ENCODE measurements around the gene RPS2. TPM values are rescaled to one million over a fixed set of nuclear protein-coding genes. Genes with fewer than 3 reads are reported as not detected.

Gene RPS2
- total RNA-seq, 1 experiment from 2014 or later = 3,874 TPM

DNA sequence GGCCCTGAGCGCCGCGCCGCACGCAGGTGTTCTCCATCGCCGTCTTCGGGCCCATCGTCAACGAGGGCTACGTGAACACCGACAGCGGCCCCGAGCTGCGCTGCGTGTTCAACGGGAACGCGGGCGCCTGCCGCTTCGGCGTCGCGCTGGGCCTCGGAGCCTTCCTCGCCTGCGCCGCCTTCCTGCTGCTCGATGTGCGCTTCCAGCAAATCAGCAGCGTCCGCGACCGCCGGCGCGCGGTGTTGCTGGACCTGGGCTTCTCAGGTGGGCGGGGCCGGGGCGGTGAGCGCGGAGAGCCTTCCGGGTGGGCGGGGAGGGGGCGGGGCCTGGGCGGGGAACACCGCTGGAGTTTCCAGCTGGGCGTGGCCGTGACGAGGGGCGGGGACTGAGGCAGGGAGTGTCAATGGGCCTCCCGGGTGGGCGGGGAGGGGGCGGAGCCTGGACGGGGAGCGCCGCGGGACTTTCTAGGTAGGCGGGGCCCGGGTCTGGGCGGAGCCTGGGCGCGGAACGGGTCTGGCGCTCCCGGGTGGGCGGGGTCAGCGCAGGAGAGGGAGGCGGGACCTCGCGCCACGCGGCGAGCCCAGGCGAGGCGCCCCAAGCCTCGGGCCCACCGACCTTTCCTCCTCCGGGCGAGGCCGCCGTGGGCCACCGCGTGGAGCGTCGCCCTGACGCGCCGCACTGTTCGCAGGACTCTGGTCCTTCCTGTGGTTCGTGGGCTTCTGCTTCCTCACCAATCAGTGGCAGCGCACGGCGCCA is 27.5 kb upstream of the RPS2 start:
- H3K23ac ChIP-seq (ENCODE audit: insufficient read length, low read depth, low read length) = no peak overlapping the region
- Mint-ChIP-seq H3K9me3 (no peaks in the 10 kb centered on the region; a peak in 1 of 5 replicates), H3K27me3 (ENCODE audit: low read depth) (peaks cover 42% of the 10 kb centered on the region), H3K36me3 (ENCODE audit: insufficient read depth in 1 of 3, low read depth in 3 of 3) (peaks cover 0 to 1% (median under 1%) of the 10 kb centered on the region in 3 experiments; a peak in 3 of 7 replicates), H3K27ac (no peak overlapping the region), H3K4me1 (peaks cover 16 to 20% of the 10 kb centered on the region in 2 experiments), H3K4me3 (peak overlapping the region; percentile 66 to 84; a peak in 3 of 5 replicates)
- H3T11ph ChIP-seq (ENCODE audit: low read length) = no peak overlapping the region
- H3K56ac ChIP-seq (ENCODE audit: insufficient read length, low read depth, low read length) = no peak overlapping the region
- peak overlapping the region; percentile 82 for H3K14ac ChIP-seq (ENCODE audit: insufficient read depth, low read length)
- WGBS (ENCODE audit: extremely low coverage, insufficient read length, low lambda C conversion rate) = no CpG with 5 or more reads among the region's 96 CpGs
- H2BK5ac ChIP-seq (ENCODE audit: insufficient read length, low read length) = no peak overlapping the region
- H2AK5ac ChIP-seq (ENCODE audit: insufficient read length, low read length) = no peak overlapping the region
- peak overlapping the region; percentile 53 for H3K4me2 ChIP-seq (ENCODE audit: insufficient read depth, insufficient read length, low read length)
- no peak overlapping the region for H4K5ac ChIP-seq (ENCODE audit: insufficient read length, low read depth, low read length)
- DNase-seq = peak; percentile 97
- H3K79me1 ChIP-seq (ENCODE audit: insufficient read depth, low read depth, low read length, poor library complexity, severe bottlenecking) = no peaks in the 10 kb centered on the region
- H2BK12ac ChIP-seq (ENCODE audit: insufficient read length, low read depth, low read length) = no peak overlapping the region
- H3K9me3 ChIP-seq (ENCODE audit: control insufficient read depth, low read depth, low read length) = no peaks in the 10 kb centered on the region
- no peak overlapping the region; the same call in 1 of the 2 replicates for H3K4ac ChIP-seq (ENCODE audit: low read depth, low read length)
- no peak overlapping the region; the same call in 1 of the 2 replicates for H2BK15ac ChIP-seq (ENCODE audit: low read depth, low read length)
- no peaks in the 10 kb centered on the region; the same call in 1 of the 2 replicates for H3K4me1 ChIP-seq (ENCODE audit: insufficient read depth, low read length)
- H4K91ac ChIP-seq (ENCODE audit: insufficient read length, low read depth, low read length) = no peak overlapping the region
- H3K79me2 ChIP-seq (ENCODE audit: insufficient read depth, low read length) = no peaks in the 10 kb centered on the region
- TF ChIP-seq, protein P1, sequence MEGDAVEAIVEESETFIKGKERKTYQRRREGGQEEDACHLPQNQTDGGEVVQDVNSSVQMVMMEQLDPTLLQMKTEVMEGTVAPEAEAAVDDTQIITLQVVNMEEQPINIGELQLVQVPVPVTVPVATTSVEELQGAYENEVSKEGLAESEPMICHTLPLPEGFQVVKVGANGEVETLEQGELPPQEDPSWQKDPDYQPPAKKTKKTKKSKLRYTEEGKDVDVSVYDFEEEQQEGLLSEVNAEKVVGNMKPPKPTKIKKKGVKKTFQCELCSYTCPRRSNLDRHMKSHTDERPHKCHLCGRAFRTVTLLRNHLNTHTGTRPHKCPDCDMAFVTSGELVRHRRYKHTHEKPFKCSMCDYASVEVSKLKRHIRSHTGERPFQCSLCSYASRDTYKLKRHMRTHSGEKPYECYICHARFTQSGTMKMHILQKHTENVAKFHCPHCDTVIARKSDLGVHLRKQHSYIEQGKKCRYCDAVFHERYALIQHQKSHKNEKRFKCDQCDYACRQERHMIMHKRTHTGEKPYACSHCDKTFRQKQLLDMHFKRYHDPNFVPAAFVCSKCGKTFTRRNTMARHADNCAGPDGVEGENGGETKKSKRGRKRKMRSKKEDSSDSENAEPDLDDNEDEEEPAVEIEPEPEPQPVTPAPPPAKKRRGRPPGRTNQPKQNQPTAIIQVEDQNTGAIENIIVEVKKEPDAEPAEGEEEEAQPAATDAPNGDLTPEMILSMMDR (conservative IDR thresholded peaks at IDR 0.05) = no peak
- peak overlapping the region; percentile 85 for H3K18ac ChIP-seq (ENCODE audit: insufficient read length, low read depth, low read length)
- H2BK20ac ChIP-seq (ENCODE audit: low read depth, low read length, poor library complexity, severe bottlenecking) = no peak overlapping the region
- H3K9ac ChIP-seq (ENCODE audit: extremely low read depth, insufficient read length, low read length) = no peak overlapping the region
- H4K20me1 ChIP-seq (ENCODE audit: control insufficient read depth, insufficient read depth, insufficient read length) = no peaks in the 10 kb centered on the region
- H2AFZ ChIP-seq (ENCODE audit: low read length) = no peak overlapping the region
- H4K8ac ChIP-seq (replicated peaks; ENCODE audit: insufficient read length, low read depth, low read length) = no peak overlapping the region
- no peak overlapping the region for H3K27ac ChIP-seq (ENCODE audit: insufficient read length, low read depth, low read length)
- H3K23me2 ChIP-seq (ENCODE audit: insufficient read length, low read depth, low read length, poor library complexity, severe bottlenecking) = peaks cover 18% of the 10 kb centered on the region
- H2BK120ac ChIP-seq (ENCODE audit: low read depth, low read length, poor library complexity, severe bottlenecking) = no peak overlapping the region
- peaks cover 15% of the 10 kb centered on the region; the same call in 1 of the 2 replicates for H3K27me3 ChIP-seq (ENCODE audit: insufficient read depth, low read length)

Data from H9 (cell line).